Activated CD4-positive, alpha-beta memory T cell treated with anti-CD3 and anti-CD28 coated beads for 36 hours (primary cell): ENCODE results near the gene HSD17B8. TPM values are rescaled to one million over a fixed set of nuclear protein-coding genes. Genes with fewer than 3 reads are reported as not detected.

Source experiments
- CTCF ChIA-PET: fragments of 350-600 bp; sonication (Branson Sonifier 250); formaldehyde crosslinking; loops from one replicate; lab custom pipeline; 2021; ENCODE audit warnings: antibody characterized with exemption, inconsistent platforms; lab: Charles Lee
- POLR2A ChIA-PET: fragments of 350-600 bp; sonication (Branson Sonifier 250); formaldehyde crosslinking; loops from one replicate; lab custom pipeline; 2021; ENCODE audit warnings: antibody characterized with exemption; lab: Charles Lee
- DNase-seq: peaks from one replicate; pipeline ENCODE4 v3.0.0-alpha.2; 2020
- H3K27ac Mint-ChIP-seq: one replicate; pipeline ENCODE4 v1.8.0; 2021; ENCODE audit warnings: mixed read lengths
- H3K27me3 Mint-ChIP-seq: one replicate; pipeline ENCODE4 v1.8.0; 2021; ENCODE audit warnings: mixed read lengths
- H3K36me3 Mint-ChIP-seq: one replicate; pipeline ENCODE4 v1.8.0; 2021; ENCODE audit warnings: mixed read lengths
- H3K4me1 Mint-ChIP-seq: one replicate; pipeline ENCODE4 v1.8.0; 2021; ENCODE audit warnings: low read depth, mixed read lengths
- H3K4me3 Mint-ChIP-seq: one replicate; pipeline ENCODE4 v1.8.0; 2021; ENCODE audit warnings: mild to moderate bottlenecking, mixed read lengths
- H3K9me3 Mint-ChIP-seq: one replicate; pipeline ENCODE4 v1.8.0; 2021; ENCODE audit warnings: mixed read lengths
- intact Hi-C: fragments of 100-400 bp; cut with micrococcal nuclease; formaldehyde crosslinking; loops from one replicate; pipeline ENCODE4 v1.15.1; 2023
- total RNA-seq, 2 experiments: library from RNA; stranded (reverse); gene quantifications; one replicate each; pipeline ENCODE4 v1.2.3, GENCODE V29; 2021

HSD17B8 gene
- 10 to 100 TPM; 35.3 to 36.1 TPM for total RNA-seq

DNA sequence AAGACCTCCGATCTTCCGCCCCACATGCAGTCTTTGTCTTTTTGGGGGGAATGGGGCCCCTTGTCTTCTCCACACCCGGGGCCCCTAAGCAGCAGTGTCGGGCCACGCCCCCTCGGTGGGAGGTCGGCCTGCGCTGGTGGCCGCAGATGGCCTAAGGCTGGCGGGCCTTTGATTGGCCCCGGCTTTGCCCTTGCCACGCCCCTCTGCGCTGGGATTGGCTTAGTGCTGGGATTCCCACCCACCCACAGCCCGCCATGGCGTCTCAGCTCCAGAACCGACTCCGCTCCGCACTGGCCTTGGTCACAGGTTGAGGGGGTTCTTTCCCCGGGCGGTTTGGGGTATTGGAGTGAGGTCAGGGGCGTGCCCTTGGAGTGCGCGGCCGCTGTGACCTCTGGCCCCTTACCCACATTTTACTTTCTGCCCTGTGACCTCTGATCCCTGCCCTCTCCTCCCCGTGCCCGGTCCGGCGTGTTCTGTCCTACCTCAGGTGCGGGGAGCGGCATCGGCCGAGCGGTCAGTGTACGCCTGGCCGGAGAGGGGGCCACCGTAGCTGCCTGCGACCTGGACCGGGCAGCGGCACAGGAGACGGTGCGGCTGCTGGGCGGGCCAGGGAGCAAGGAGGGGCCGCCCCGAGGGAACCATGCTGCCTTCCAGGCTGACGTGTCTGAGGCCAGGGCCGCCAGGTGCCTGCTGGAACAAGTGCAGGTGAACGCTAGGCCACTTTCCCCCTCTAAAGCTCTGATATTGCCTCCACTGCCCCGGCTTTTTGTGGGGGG lies at the start of gene HSD17B8:
Gene HSD17B8, plus strand, starts transcription at position 241 of the 776 bp plus-strand sequence. Its CDS starts 14 bp downstream, at position 255.
- Mint-ChIP-seq H3K36me3 (peaks cover 38% of the 10 kb centered on the region), H3K27ac (peak within 1 kb of the TSS; percentile 91), H3K9me3 (no peaks in the 10 kb centered on the region), H3K4me1 (peaks cover 61% of the 10 kb centered on the region), H3K27me3 (no peaks in the 10 kb centered on the region), H3K4me3 (peak within 1 kb of the TSS; percentile 85)
- POLR2A ChIA-PET: interaction anchor here (0.6 to 2.0 kb wide), 9 partner anchors 21 to 234 kb away, joined by 3 to 9 read pairs (median 4); partner anchors contain the start of genes B3GALT4, RPS18 and VPS52
- intact Hi-C loops: loop anchor here (1.0 to 5.0 kb wide), 6 partner anchors 38 to 362 kb away; partner anchors contain the start of genes PSMB8, RPS18 and TAPBP
- CTCF ChIA-PET: interaction anchor here (0.8 to 3.8 kb wide), 6 partner anchors 43 to 140 kb away, joined by 3 to 16 read pairs (median 4); partner anchors contain the start of genes RGL2, RPS18 and VPS52
- peak; percentile 96 for DNase-seq

DNA sequence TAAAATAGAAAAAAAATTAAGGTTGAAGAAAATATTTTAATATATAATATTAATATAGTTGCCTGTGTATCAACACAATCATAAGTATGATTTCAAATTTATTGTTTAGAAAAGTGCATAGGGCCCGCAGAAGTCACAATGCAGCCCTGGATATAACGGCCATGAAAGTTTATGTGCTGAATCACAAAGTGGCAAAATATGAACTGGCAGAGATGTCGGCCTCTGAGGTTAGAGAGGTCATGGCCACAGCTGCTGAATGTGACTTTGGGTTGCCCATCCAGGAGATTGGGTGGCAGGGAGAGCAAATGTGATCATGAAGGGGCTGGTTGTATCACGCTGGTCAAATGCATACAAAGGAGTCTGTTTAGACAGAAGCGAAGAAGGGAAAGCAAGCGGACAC lies 47.9 kb upstream of the HSD17B8 start:
- intact Hi-C loops: no loop called here
- peaks cover 7% of the 10 kb centered on the region for H3K4me1 Mint-ChIP-seq
- peaks cover 5% of the 10 kb centered on the region for H3K36me3 Mint-ChIP-seq
- peaks cover 14% of the 10 kb centered on the region for H3K27me3 Mint-ChIP-seq
- DNase-seq: no peak
- no peak overlapping the region for H3K27ac Mint-ChIP-seq
- POLR2A ChIA-PET: no interaction called here
- peaks cover 10% of the 10 kb centered on the region for H3K9me3 Mint-ChIP-seq
- CTCF ChIA-PET: interaction anchor here (1.1 kb wide), 1 partner anchor 92 kb away, joined by 5 read pairs; no protein-coding TSS in a partner anchor
- H3K4me3 Mint-ChIP-seq: no peak overlapping the region

DNA sequence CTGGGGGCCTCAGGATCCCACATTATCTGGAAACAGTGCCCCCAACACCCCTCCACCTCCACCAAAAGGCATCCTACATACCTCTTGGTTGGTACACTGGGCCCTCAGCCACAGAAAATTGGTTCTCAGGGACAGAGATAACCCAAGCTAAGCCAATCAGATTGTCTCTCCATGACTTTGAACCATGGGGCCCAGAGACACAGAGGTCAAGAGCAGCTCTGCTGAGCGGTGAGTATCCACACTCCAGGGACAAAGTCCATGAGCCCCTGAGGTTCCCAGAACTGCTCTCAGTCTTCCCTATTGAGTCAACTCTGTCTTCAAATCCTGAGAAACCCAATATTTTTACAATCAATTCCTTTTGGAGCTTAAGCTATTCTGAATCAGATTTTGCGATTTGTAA lies 47.5 kb upstream of the HSD17B8 start:
- Mint-ChIP-seq H3K27me3 (peaks cover 14% of the 10 kb centered on the region), H3K4me1 (peaks cover 11% of the 10 kb centered on the region), H3K4me3 (no peak overlapping the region), H3K36me3 (peaks cover 5% of the 10 kb centered on the region), H3K9me3 (peaks cover 7% of the 10 kb centered on the region), H3K27ac (no peak overlapping the region)
- DNase-seq: no peak
- ChIA-PET POLR2A (no interaction called here), CTCF (interaction anchor here (0.6 to 1.1 kb wide), 4 partner anchors 30 to 92 kb away, joined by 4 to 6 read pairs (median 5); no protein-coding TSS in a partner anchor)
- intact Hi-C loops: no loop called here

- Mint-ChIP-seq H3K27ac (no peak overlapping the region), H3K36me3 (no peaks in the 10 kb centered on the region), H3K4me3 (no peak overlapping the region), H3K9me3 (no peaks in the 10 kb centered on the region), H3K27me3 (peaks cover 8% of the 10 kb centered on the region), H3K4me1 (peaks cover 13% of the 10 kb centered on the region)
- ChIA-PET POLR2A (no interaction called here), CTCF (interaction anchor here (1.7 to 7.6 kb wide), 6 partner anchors 10 to 88 kb away, joined by 5 to 101 read pairs (median 15); no protein-coding TSS in a partner anchor)
- intact Hi-C loops: no loop called here
- DNase-seq: no peak
These were observed 44.4 kb upstream of the HSD17B8 start for GRCh38 chr6:33160096-33160495.

GRCh38 chr6:33160728-33161344 lies 43.6 kb upstream of the HSD17B8 start:
- POLR2A ChIA-PET: no interaction called here
- peaks cover 13% of the 10 kb centered on the region for H3K4me1 Mint-ChIP-seq
- DNase-seq: no peak
- intact Hi-C loops: loop anchor here (1.0 kb wide), 2 partner anchors 36 to 87 kb away; no protein-coding TSS in a partner anchor
- peaks cover 8% of the 10 kb centered on the region for H3K27me3 Mint-ChIP-seq
- no peaks in the 10 kb centered on the region for H3K36me3 Mint-ChIP-seq
- H3K4me3 Mint-ChIP-seq: no peak overlapping the region
- no peak overlapping the region for H3K27ac Mint-ChIP-seq
- CTCF ChIA-PET: interaction anchor here (0.6 to 7.6 kb wide), 17 partner anchors 8 to 333 kb away, joined by 3 to 101 read pairs (median 5); no protein-coding TSS in a partner anchor
- H3K9me3 Mint-ChIP-seq: no peaks in the 10 kb centered on the region

- Mint-ChIP-seq H3K27ac (no peak overlapping the region), H3K4me1 (peaks cover 13% of the 10 kb centered on the region), H3K27me3 (peaks cover 6% of the 10 kb centered on the region), H3K9me3 (no peaks in the 10 kb centered on the region), H3K36me3 (no peaks in the 10 kb centered on the region), H3K4me3 (peak overlapping the region; percentile 76)
- peak; percentile 88 for DNase-seq
- POLR2A ChIA-PET: interaction anchor here (0.6 to 1.0 kb wide), 2 partner anchors 87 to 192 kb away, joined by 3 read pairs; no protein-coding TSS in a partner anchor
- CTCF ChIA-PET: interaction anchor here (0.6 to 7.6 kb wide), 19 partner anchors 8 to 332 kb away, joined by 3 to 101 read pairs (median 5); no protein-coding TSS in a partner anchor
- intact Hi-C loops: loop anchor here (1.0 kb wide), 2 partner anchors 36 to 87 kb away; no protein-coding TSS in a partner anchor
These were observed 42.8 kb upstream of the HSD17B8 start for GRCh38 chr6:33161354-33162331.

- no peak for DNase-seq
- ChIA-PET CTCF (interaction anchor here (1.5 to 7.6 kb wide), 2 partner anchors 14 to 85 kb away, joined by 6 to 101 read pairs; no protein-coding TSS in a partner anchor), POLR2A (no interaction called here)
- Mint-ChIP-seq H3K36me3 (no peaks in the 10 kb centered on the region), H3K4me3 (no peak overlapping the region), H3K9me3 (no peaks in the 10 kb centered on the region), H3K27me3 (peaks cover 5% of the 10 kb centered on the region), H3K4me1 (peaks cover 13% of the 10 kb centered on the region), H3K27ac (no peak overlapping the region)
- intact Hi-C loops: no loop called here
These were observed 40.9 kb upstream of the HSD17B8 start for GRCh38 chr6:33163540-33163939.

DNA sequence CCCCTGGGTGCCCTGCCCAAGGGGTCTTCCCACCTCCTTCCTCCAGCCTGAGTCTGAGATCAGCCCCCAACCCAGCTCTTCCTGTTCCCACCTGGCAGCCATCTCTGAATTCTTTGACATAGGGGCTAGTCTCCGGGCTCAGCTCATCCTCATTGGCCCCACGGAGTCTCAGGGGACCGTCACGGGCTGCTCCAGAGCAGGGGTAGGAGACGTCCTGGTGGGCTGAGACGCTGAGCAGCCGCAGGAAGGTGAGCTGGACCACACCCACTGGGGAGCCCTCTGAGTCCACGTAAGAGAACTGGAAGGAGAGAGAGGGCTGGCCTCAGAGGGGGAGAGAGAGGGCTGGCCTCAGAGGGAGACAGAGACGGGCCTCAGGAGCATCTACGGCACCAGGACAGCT lies 40.3 kb upstream of the HSD17B8 start:
- no peak overlapping the region for H3K4me3 Mint-ChIP-seq
- peaks cover 13% of the 10 kb centered on the region for H3K4me1 Mint-ChIP-seq
- ChIA-PET CTCF (interaction anchor here (0.7 to 7.6 kb wide), 2 partner anchors 24 to 84 kb away, joined by 3 to 101 read pairs; no protein-coding TSS in a partner anchor), POLR2A (no interaction called here)
- DNase-seq: no peak
- intact Hi-C loops: no loop called here
- H3K9me3 Mint-ChIP-seq: no peaks in the 10 kb centered on the region
- peaks cover 5% of the 10 kb centered on the region for H3K27me3 Mint-ChIP-seq
- H3K36me3 Mint-ChIP-seq: no peaks in the 10 kb centered on the region
- H3K27ac Mint-ChIP-seq: no peak overlapping the region

DNA sequence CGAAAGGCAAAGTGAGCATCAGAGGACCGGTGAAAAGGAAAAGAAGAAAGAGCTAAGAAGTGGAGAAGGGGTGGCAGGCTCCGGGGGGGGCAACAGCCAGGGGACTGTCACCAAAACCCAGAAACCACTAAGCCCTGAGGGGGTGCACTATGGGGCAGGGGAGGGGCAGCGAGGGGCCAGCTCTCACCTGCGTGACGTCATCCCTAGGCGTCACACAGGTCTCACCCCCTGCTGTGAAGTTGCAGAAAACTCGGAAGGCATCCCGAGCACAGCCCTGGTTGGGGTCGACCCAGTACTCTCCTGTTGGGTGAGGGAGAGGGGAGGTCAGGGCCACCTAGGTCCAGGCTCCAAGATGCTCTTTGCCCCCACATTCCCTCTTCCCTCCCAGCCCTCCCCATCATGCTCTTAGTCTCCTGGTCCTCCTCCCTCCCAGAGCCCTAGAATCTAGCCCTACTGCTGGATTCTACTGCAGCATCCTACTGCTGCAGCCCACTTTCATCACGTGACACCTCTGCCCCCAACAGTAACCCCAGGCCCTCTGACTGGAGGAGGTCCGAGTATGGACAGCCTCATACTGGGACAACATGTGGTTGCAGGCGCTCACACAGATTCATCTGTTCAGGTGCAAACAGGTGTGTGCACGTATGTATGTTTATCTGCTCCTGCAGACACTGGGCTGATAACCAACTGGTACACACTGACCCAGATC lies 39.6 kb upstream of the HSD17B8 start:
- ChIA-PET CTCF (interaction anchor here (0.7 to 7.6 kb wide), 2 partner anchors 24 to 83 kb away, joined by 3 to 101 read pairs; no protein-coding TSS in a partner anchor), POLR2A (no interaction called here)
- Mint-ChIP-seq H3K9me3 (no peaks in the 10 kb centered on the region), H3K4me1 (peaks cover 13% of the 10 kb centered on the region), H3K36me3 (no peaks in the 10 kb centered on the region), H3K27ac (no peak overlapping the region), H3K4me3 (no peak overlapping the region), H3K27me3 (peaks cover 5% of the 10 kb centered on the region)
- intact Hi-C loops: no loop called here
- no peak for DNase-seq

DNA sequence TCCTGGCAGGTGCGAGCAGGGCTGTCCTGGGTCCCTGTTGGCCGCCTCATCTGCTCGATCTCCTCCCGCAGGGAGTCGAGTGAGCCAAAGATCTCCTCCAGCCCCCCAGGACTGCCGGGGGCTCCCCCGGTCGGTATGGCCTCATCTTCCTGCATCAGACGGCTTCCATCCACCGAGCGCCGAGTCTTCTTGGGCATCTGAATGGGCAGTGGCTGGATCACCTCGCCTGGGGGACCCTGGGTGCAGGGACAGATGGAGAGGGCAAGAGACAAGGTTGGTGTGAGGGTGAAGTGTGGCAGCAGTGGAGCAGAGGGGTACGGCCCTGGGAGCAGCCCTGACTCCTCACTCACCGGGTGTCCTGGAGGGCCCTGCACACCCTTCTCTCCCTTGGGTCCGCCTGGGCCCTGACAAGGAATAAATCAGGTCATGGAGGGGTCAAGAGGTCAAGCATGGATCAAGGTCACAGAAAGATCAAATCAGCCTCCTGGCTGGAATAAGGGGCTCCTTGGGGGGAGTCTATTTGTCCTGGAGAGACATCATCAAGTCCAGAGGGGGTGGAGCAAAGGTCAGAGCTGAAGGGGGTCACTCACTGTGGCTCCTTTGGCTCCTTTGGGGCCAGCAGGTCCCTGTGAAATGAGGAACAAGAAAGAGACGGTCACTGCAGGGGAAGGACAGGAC lies 38.7 kb upstream of the HSD17B8 start:
- POLR2A ChIA-PET: no interaction called here
- Mint-ChIP-seq H3K4me1 (peaks cover 13% of the 10 kb centered on the region), H3K4me3 (no peak overlapping the region), H3K9me3 (no peaks in the 10 kb centered on the region), H3K27me3 (peaks cover 3% of the 10 kb centered on the region), H3K27ac (no peak overlapping the region), H3K36me3 (no peaks in the 10 kb centered on the region)
- intact Hi-C loops: no loop called here
- no peak for DNase-seq
- CTCF ChIA-PET: interaction anchor here (7.6 kb wide), 1 partner anchor 83 kb away, joined by 101 read pairs; no protein-coding TSS in a partner anchor
